ENCODE measurements around the gene CAVIN4.

The CAVIN4 gene

GRCh38 chr9:100577776-100578448 lies at the start of gene CAVIN4:
Gene CAVIN4, plus strand, starts transcription at chr9:100578079. Its CDS starts 65 bp downstream, at chr9:100578144.
- no peak for DNase-seq

- DNase-seq, result no peak
These were observed 43.5 kb upstream of the CAVIN4 start for GRCh38 chr9:100534401-100534800.

- no peak for DNase-seq
These were observed 37.6 kb upstream of the CAVIN4 start for GRCh38 chr9:100540327-100540726.

- no peak for DNase-seq
These were observed 28.8 kb upstream of the CAVIN4 start for GRCh38 chr9:100549048-100549447.

- no peak for DNase-seq
These were observed 22.9 kb upstream of the CAVIN4 start for GRCh38 chr9:100554935-100555401.

GRCh38 chr9:100555471-100555870 lies 22.4 kb upstream of the CAVIN4 start:
- DNase-seq, result no peak

GRCh38 chr9:100557053-100557452 lies 20.8 kb upstream of the CAVIN4 start:
- DNase-seq, result no peak

GRCh38 chr9:100561256-100561655 lies 16.6 kb upstream of the CAVIN4 start:
- DNase-seq, result no peak

- DNase-seq, result no peak
These were observed 10.0 kb upstream of the CAVIN4 start for GRCh38 chr9:100567856-100568255.

- no peak for DNase-seq
These were observed 4.1 kb upstream of the CAVIN4 start for GRCh38 chr9:100573655-100574260.

- DNase-seq, result no peak
These were observed 2.9 kb upstream of the CAVIN4 start for GRCh38 chr9:100575006-100575405.

- no peak for DNase-seq
These were observed 2.0 kb upstream of the CAVIN4 start for GRCh38 chr9:100575765-100576386.

GRCh38 chr9:100578610-100579009 lies 731 bp downstream of the CAVIN4 start:
- no peak for DNase-seq

- DNase-seq, result no peak
These were observed 1.8 kb downstream of the CAVIN4 start for GRCh38 chr9:100579665-100580064.

- DNase-seq, result no peak
These were observed 2.4 kb downstream of the CAVIN4 start for GRCh38 chr9:100580257-100580656.

- no peak for DNase-seq
These were observed 3.2 kb downstream of the CAVIN4 start for GRCh38 chr9:100581081-100581480.

- no peak for DNase-seq
These were observed 3.8 kb downstream of the CAVIN4 start for GRCh38 chr9:100581661-100582060.

GRCh38 chr9:100583014-100583802 lies 5.3 kb downstream of the CAVIN4 start:
- DNase-seq, result no peak

- no peak for DNase-seq
These were observed 7.1 kb downstream of the CAVIN4 start for GRCh38 chr9:100584951-100585350.

- no peak for DNase-seq
These were observed 8.2 kb downstream of the CAVIN4 start for GRCh38 chr9:100586093-100586492.

GRCh38 chr9:100587375-100587774 lies 9.5 kb downstream of the CAVIN4 start:
- no peak for DNase-seq

- DNase-seq, result no peak
These were observed 11.7 kb downstream of the CAVIN4 start for GRCh38 chr9:100589582-100589981.

- DNase-seq, result no peak
These were observed 12.6 kb downstream of the CAVIN4 start for GRCh38 chr9:100590481-100590880.
